CD4-positive, alpha-beta T cell treated with Interleukin-10 for 1 hour (primary cell): Measurements from ENCODE around the gene TBX4.
"Not testable (repeated sequence)": the region's sequence is repeated elsewhere in the genome, so short reads cannot be mapped to it uniquely, and the experiment has no call there.

Source experiments
- DNase-seq: peaks from one replicate; pipeline ENCODE4 v3.0.0-alpha.2; 2020

The TBX4 gene

GRCh38 chr17:61502292-61502691 lies 50.1 kb downstream of the TBX4 start:
- DNase-seq: no peak

GRCh38 chr17:61503961-61504360 lies 51.7 kb downstream of the TBX4 start:
- DNase-seq: no peak

- no peak for DNase-seq
Observed at GRCh38 chr17:61504697-61505096, 52.5 kb downstream of the TBX4 start.

- DNase-seq: no peak
Observed at GRCh38 chr17:61505846-61506627, 53.8 kb downstream of the TBX4 start.

GRCh38 chr17:61507383-61508066 lies 55.3 kb downstream of the TBX4 start:
- DNase-seq: no peak

GRCh38 chr17:61508912-61509311 lies 56.7 kb downstream of the TBX4 start:
- no peak for DNase-seq

- DNase-seq: not testable (repeated sequence)
Observed at GRCh38 chr17:61509454-61509853, 57.2 kb downstream of the TBX4 start.

- DNase-seq: no peak
Observed at GRCh38 chr17:61510237-61510636, 58.0 kb downstream of the TBX4 start.

- DNase-seq: no peak
Observed at GRCh38 chr17:61510991-61511390, 58.8 kb downstream of the TBX4 start.

GRCh38 chr17:61511480-61512182 lies 59.4 kb downstream of the TBX4 start:
- DNase-seq: no peak

GRCh38 chr17:61514491-61514890 lies 62.3 kb downstream of the TBX4 start:
- DNase-seq: no peak

- DNase-seq: no peak
Observed at GRCh38 chr17:61517265-61517664, 65.0 kb downstream of the TBX4 start.

- no peak for DNase-seq
Observed at GRCh38 chr17:61517843-61518606, 65.8 kb downstream of the TBX4 start.

GRCh38 chr17:61519139-61519538 lies 66.9 kb downstream of the TBX4 start:
- DNase-seq: no peak

- DNase-seq: no peak
Observed at GRCh38 chr17:61519754-61520440, 67.7 kb downstream of the TBX4 start.

GRCh38 chr17:61520897-61521296 lies 68.7 kb downstream of the TBX4 start:
- DNase-seq: no peak

GRCh38 chr17:61522088-61522487 lies 69.9 kb downstream of the TBX4 start:
- no peak for DNase-seq

- no peak for DNase-seq
Observed at GRCh38 chr17:61524319-61524718, 72.1 kb downstream of the TBX4 start.

GRCh38 chr17:61527441-61527840 lies 75.2 kb downstream of the TBX4 start:
- not testable (repeated sequence) for DNase-seq

- no peak for DNase-seq
Observed at GRCh38 chr17:61528171-61528570, 75.9 kb downstream of the TBX4 start.

GRCh38 chr17:61531223-61531622 lies 79.0 kb downstream of the TBX4 start:
- no peak for DNase-seq

- no peak for DNase-seq
Observed at GRCh38 chr17:61532826-61533225, 80.6 kb downstream of the TBX4 start.
